IPS DF 4.7 (cell line): ENCODE measurements around the gene OPN1LW.
"Not testable (repeated sequence)": the region's sequence is repeated elsewhere in the genome, so short reads cannot be mapped to it uniquely, and the experiment has no call there.

Experiments
- DNase-seq: peaks from one replicate; pipeline ENCODE4 v3.0.0-alpha.2; 2013; ENCODE audit warnings: low spot score; ENCODE audit errors: extremely low read depth

Gene OPN1LW

DNA sequence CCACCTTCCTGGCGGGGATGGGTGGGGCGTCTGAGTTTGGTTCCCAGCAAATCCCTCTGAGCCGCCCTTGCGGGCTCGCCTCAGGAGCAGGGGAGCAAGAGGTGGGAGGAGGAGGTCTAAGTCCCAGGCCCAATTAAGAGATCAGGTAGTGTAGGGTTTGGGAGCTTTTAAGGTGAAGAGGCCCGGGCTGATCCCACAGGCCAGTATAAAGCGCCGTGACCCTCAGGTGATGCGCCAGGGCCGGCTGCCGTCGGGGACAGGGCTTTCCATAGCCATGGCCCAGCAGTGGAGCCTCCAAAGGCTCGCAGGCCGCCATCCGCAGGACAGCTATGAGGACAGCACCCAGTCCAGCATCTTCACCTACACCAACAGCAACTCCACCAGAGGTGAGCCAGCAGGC, at the start of gene OPN1LW:
Gene OPN1LW, plus strand, starts transcription at position 234 of the 400 bp plus-strand sequence. Its CDS starts 41 bp downstream, at position 275.
- DNase-seq: not testable (repeated sequence)

DNA sequence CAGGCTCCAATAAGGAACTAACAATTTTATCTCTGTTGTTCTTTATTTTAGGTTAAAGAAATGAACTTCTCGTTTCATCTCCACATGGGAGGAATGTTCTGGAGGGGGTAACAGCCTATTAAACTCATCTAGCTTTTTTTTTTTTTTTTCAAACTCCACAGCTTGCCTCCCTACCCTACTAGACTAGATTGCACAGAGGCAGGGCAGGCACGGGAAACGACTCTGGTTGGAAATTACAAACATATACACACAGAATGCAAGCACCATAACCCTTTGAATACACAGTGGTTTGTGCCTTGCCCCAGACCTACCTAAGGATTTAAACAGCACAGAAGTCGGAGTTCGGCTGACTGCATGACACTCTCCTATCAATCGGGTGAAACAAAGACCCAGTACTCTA, 49.2 kb upstream of the OPN1LW start:
- DNase-seq: no peak

DNA sequence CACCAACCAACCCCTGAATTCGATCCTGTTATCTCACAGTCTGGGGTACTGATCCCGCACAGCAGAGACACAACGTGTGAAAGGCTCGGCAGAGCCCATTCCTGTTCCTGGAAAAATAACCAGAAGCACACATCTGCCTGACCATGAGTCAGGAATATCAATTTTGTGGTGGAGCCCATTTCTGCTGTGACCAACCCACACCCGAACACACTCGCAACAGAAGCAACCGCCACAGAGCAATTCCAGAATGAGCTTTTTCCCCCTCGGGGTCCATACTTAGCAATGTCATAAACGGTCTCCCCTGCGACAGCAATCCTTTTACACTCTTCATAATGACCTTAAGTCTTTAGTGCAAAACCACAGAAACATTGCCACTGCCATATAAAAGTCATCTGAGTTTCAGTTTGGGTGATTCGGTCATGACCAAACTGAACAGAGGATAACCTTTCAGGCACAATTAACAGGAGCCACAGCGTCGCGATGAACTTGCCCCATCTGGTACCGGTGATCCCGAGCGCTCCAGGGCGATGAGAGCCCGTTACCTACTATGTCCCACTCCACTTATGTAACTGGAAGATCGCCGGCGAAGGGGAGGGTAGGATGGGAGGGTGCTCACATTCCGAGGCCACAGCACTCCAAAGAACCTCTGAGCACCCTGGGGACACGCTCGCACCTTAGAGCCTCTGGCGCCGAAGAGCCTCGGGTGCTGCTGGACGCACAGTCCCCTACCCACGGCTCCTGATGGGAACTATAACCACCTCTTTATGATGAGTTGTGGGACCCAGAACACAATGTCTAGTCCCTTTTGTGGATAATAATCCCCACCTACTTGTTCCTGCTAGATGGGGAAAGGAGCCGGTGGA, 47.7 kb upstream of the OPN1LW start:
- DNase-seq: no peak

DNA sequence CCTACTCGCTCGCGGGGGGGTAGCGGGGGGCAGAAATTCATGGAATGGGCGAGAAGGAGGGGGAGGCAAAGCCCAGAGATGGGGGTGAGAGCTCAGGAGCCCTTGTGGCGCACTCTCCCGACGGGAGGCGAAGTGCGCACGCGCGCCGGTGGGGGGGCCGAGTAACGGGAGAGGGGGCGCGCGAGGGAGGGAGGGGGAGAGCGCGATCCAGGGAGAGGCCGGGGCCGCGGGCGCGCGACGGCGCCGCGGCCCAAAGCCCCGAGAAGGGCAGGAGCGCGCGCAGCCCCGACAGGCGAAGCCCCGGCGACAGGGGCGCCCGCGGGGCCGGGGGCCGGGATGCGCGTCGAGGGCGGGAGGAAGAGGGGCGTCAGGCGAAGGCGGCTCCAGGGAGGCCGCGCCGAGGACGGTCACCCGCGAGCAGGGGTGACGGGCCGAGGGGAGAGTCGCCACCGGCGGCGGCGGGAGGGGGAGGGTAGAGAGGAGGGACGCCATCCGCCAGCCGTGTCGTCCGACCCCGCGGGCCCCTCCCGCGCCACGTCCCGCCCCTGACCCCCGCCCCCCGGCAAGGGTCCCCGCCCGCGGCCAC, 46.9 kb upstream of the OPN1LW start:
- no peak for DNase-seq

GRCh38 chrX:154097589-154098541, 46.2 kb upstream of the OPN1LW start, which contains the start of gene MECP2:
Gene MECP2 (minus strand): TSS chrX:154097717.
- peak; percentile 46 for DNase-seq

DNA sequence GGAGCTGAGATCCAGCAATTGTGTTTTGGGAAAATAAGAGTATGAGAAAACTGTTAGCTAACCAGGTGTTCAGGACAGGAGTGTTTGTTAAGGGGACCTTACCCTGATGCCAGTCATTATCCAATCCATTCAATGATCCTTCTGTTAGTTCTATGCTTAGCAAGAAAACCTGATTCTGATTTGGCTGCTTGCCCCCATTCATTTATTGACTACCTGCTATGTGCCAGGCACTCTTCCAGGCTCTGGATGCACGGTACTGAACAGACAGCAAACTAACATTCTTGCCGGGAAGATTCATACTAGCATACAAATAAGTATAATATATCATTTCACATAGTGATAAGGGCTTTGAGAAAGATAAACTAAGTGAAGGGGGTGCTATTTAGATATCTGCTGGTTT, 45.5 kb upstream of the OPN1LW start:
- DNase-seq: no peak

- no peak for DNase-seq
Observed at GRCh38 chrX:154113729-154114128, 30.3 kb upstream of the OPN1LW start.

GRCh38 chrX:154114652-154115051, 29.4 kb upstream of the OPN1LW start:
- DNase-seq: no peak

- DNase-seq: no peak
Observed at GRCh38 chrX:154115071-154115470, 29.0 kb upstream of the OPN1LW start.

DNA sequence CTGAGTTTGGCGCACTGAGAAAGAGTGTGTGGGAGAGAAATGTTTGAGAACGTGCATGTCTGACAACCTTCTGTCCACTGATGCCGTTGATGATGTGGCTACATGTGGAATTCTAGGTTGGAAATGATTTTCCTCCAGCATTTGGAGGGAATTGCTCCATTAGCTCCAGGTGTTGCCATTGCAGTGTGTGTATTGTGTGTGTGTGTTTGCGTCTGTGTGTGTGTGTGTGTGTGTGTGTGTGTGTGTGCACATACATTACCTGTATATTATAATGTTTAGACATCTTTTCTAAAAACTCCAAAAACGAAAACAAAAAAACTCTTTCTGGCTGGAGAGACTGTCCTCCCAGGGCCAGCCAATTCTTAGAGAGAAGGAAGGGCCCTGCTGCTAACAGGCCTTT, 28.3 kb upstream of the OPN1LW start:
- DNase-seq: no peak

DNA sequence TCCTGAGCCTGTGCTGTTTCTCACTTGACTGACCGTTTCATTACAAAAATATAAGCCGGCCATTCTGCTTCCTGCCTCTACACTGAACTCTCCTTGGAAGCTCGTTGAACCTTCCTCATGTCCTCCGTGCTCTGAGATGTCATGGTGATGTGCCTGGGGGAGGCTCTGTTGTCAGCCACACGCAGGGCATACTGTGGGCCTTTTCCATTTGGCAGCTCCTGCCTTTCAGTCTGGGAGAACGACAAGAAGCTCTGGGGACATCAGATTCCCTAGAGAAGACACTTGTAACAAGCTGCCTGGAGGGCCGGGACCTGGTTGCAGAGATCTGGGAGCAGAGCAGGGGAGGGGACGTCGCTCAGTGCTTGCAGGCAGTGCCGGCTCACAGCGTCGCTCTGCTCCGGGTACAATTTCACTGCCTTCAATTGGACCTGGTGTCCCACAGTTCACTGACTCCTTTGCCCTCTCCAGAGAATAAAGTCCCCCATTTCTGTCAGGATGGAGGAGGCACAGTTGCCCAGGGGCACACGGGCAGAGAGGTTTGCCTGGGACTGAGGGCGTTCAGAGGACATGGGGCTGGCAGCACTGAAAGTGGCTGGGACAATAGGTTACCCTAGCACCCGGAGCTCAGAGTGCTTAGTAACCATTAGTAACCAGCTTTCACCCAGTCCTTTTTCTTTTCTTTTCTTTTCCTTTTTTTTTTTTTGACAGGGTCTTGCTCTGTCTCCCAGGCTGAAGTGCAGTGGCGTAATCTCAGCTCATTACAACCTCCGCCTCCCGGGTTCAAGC, 27.4 kb upstream of the OPN1LW start:
- DNase-seq: no peak

DNA sequence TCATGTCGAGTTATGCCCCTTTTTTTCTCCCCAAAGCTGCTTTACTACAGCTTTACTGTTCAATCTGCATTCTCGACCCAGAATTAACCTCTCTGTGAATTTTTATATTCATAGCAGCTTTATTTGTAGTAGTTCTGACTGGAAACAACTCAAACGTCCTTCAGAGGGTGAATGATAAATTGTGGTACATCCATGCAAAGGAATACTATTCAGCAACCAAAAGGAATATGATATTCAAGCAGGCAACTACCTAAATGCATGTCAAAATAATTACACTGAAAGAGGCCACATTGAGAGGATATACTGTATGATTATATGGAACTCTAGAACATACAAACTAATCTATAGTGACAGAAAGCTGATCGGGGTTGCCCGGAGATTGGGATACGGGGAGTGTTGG, 26.5 kb upstream of the OPN1LW start:
- DNase-seq: no peak

GRCh38 chrX:154120567-154120966, 23.5 kb upstream of the OPN1LW start:
- DNase-seq: no peak

DNA sequence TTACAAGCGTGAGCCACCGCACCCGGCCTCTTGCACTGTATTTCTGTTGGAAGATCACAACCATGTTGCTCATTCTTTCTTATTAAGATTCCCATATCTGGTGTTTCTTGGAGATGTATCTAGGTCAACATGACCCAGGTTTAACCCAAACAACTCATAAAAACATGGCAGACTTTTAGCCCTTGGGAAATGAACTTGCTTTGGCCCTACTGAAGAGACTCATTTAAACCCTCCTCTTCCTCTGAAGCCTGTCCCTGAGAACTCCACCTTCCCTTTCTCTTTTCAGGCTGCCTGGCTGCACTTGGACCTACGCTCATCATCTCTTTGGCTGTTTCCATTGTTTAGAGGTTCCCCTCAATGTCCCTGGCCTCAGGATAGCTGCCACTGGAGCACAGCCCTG, 22.8 kb upstream of the OPN1LW start:
- DNase-seq: no peak

DNA sequence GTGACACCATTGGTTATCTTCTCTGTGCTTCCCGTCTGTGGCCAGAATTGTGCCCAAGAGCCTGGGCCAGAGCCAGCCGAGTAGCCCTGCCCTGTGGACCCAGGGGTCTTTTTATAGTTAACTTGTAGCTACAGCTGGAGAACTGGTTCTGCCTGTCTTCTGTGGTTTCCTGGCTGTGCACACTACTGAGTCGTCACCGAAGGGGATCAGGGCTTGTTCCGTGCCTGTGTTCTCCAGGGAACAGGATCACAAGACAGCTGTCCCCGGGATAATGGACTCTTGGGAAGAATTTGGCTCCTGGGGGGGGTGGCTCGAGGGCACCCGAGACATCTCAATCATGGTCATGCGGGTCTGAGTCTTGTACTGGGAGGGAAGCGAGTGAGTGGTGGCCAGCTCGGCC, 22.1 kb upstream of the OPN1LW start:
- no peak for DNase-seq

DNA sequence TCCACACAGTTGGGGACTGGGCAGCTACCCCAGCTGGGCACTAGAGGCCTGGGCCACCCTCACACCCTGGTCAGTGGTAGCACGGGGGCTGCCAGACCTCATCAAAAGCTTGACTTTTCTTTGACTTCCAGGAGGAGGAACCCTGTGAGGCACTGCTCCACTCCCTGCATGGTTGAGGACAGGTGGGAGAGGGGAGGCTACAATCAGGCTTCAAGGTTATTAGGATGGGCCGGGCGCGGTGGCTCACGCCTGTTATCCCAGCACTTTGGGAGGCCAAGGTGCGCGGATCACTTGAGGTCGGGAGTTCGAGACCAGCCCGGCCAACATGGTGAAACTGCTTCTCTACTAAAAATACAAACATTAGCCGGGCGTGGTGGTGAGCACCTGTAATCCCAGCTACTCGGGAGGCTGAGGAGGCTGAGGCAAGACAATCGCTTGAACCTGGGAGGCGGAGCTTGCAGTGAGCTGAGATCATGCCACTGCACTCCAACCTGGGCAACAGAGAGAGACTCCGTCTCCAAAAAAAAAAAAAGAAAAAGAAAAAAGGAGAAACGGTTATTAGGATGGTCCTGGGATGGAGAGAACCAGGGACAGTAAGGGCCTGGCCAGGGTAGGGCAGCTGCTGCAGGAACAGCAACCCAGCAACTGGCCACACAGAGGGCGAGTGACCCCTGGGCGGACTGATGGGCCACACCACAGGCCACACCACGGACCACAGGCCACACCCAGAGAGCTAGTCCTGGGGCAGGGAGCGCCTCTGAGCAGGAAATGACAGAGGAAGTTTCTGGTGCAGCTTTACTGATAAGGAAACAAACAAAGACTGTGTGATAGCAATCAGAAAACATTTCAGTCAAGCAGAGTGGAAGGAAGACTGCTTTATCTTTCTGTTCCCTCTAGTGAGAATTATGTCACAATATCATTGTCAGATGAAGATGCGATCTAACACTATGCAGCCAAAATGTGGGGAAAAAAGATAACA, 20.5 kb upstream of the OPN1LW start:
- no peak for DNase-seq

GRCh38 chrX:154125391-154126040, 18.5 kb upstream of the OPN1LW start:
- no peak for DNase-seq

DNA sequence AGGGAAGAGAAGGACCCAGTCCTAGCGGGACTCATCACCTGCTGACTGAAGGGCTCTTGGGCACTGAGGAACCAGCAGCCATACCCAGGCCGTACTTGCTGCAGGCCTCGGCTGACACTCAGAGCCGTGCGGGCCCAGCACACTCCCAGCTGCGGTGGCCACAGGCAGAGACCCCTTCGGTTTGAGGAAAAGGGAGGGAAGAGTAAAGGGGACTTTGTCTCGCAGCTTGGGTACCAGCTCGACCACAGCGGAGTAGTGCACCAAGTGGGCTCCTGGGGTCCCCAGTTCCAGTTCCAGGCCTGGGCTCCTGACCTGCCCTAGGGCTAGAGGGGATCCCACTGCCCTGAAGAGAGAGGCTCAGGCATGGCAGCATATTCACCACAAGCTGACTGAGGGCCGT, 17.9 kb upstream of the OPN1LW start:
- DNase-seq: no peak

DNA sequence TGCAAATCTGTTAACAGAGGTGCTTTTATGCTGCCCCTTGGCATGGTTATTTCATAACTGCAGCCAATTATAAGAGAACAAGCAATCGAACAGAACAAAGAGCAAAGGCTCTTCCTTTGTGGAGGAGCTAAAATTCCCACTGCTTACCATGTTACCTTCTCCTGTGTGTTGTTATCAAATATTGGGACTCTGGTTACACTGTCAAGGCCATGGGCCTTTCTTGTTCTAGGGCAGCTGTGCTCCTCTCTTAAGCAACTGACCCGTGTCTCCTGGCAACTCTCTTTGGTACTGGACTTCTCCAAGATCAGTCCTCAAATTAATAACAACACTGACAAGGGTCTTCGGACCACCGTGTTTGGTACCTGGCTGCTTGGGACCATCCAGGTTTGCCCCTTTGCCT, 12.1 kb upstream of the OPN1LW start:
- no peak for DNase-seq
